Heart left ventricle (tissue), 16 donors: ENCODE data around the gene ZNF771. TPM values are rescaled to one million over a fixed set of nuclear protein-coding genes. Genes with fewer than 3 reads are reported as not detected.
A peak's percentile ranks its signal among the peaks of the same experiment; 100 is the strongest.
"Not testable (repeated sequence)": the region's sequence is repeated elsewhere in the genome, so short reads cannot be mapped to it uniquely, and the experiment has no call there.

Experiments used
- ATAC-seq, 4 donors: fragments of 200-7000 bp; cut with Tn5 transposase; one replicate each; pipeline ENCODE4 v1.9.1; 2020 to 2022; ENCODE audit warnings: moderate library complexity in 4 of 4, mild to moderate bottlenecking in 3 of 4, moderate number of reproducible peaks in 1 of 4
- DNase-seq, 5 donors: peaks; one replicate each; pipeline ENCODE4 v3.0.0-alpha.2; 2020
- H3K27ac ChIP-seq, 12 donors: fragments of 200-600 bp; sonication (generic) in 4 of 12; one replicate each; pipeline versions ENCODE4 v1.5.0 to v1.8.0; 2016 to 2022; ENCODE audit warnings: mild to moderate bottlenecking in 2 of 12
- H3K27me3 ChIP-seq, 9 donors: fragments of 200-600 bp; sonication (generic) in 2 of 9; one replicate each; pipeline versions ENCODE4 v1.5.1 to v1.8.0; 2016 to 2022; ENCODE audit warnings: mild to moderate bottlenecking in 3 of 9
- H3K36me3 ChIP-seq, 9 donors: fragments of 200-600 bp; sonication (generic) in 2 of 9; one replicate each; pipeline versions ENCODE4 v1.5.0 to v1.8.0; 2018 to 2022; ENCODE audit warnings: mild to moderate bottlenecking in 2 of 9
- H3K4me1 ChIP-seq, 12 donors: fragments of 200-600 bp; sonication (generic) in 4 of 12; one replicate each; pipeline versions ENCODE4 v1.5.0 to v1.8.0; 2016 to 2022; ENCODE audit warnings: mild to moderate bottlenecking in 3 of 12
- H3K4me3 ChIP-seq, 12 donors: fragments of 200-600 bp; sonication (generic) in 4 of 12; one replicate each; pipeline versions ENCODE4 v1.5.0 to v1.8.0; 2017 to 2022; ENCODE audit warnings: mild to moderate bottlenecking in 9 of 12, moderate library complexity in 4 of 12
- H3K9me3 ChIP-seq, 12 donors: fragments of 200-600 bp; sonication (generic) in 4 of 12; one replicate each; pipeline versions ENCODE4 v1.5.0 to v1.8.0; 2016 to 2022; ENCODE audit warnings: mild to moderate bottlenecking in 1 of 12
- POLR2A ChIP-seq, 2 donors: fragments of 450-650 bp; IDR thresholded peaks; one replicate each; pipeline ENCODE4 v1.6.1; 2017; ENCODE audit warnings: antibody characterized with exemption in 2 of 2, mild to moderate bottlenecking in 2 of 2, moderate library complexity in 2 of 2
- WGBS, 4 donors: extraction: QIAGEN DNeasy Blood & Tissue Kit in 2 of 4; methylation state at CpG; one replicate each; pipeline versions ENCODE4 v1.1.5 to v1.1.7; 2013 to 2018; 5-methylcytosine and 5-hydroxymethylcytosine counted together
- intact Hi-C, 10 donors: fragments of 100-400 bp; cut with DNase I; formaldehyde crosslinking; loops; one replicate each; pipeline versions ENCODE4 v1.11.1 to v1.14.2; 2022
- polyA plus RNA-seq, 2 donors: library from polyadenylated mRNA; stranded (reverse); fragments of 200-250 nt; gene quantifications; one replicate each; pipeline ENCODE4 v1.2.3, GENCODE V29; 2013
- total RNA-seq, 9 donors: library from RNA; depleted of rRNA in 2 of 9; stranded (reverse); fragments of >200 nt in 2 of 9; fragmentation: NEBNext Ultra II Directional in 3 of 9; extraction: Animal tissue kit (Norgen Biotek cat#: 25700) in 3 of 9; gene quantifications; one replicate each; pipeline versions ENCODE4 v1.1.0 to v1.2.4, GENCODE V29; 2016 to 2023
- TF ChIP-seq, protein P1 (sequence below), 12 donors: fragments of 200-600 bp; sonication (generic) in 4 of 12; IDR thresholded peaks; one replicate each; pipeline versions ENCODE4 v1.5.0 to v1.8.0; 2018 to 2022; ENCODE audit warnings: antibody characterized with exemption in 12 of 12, mild to moderate bottlenecking in 5 of 12
- donor health status: ischemic (EF 13 %, LVEDD 7.1; RV severe dilation, severe dysfunction).
- donor health status: healthy with polysubstance abuse.
- donor health status: DM: no; HTN: yes; CAD: no.
- donor health status: DM: no; HTN: no; CAD: no.
- donor health status: ischemic (EF 25% LVEDD 6.9; RV normal size, moderate dysfunction).
- donor health status: ischemic (EF 25% LVEDD 5.7; RV mildly dilated, moderate dysfunction).
- donor health status: healthy.
- donor health status: DM: yes; HTN: yes; CAD: no.
- donor health status: ischemic (EF 35%, LVEDD 5.7; RV mildly dilated, moderate dysfunction).
- donor health status: nonischemic (EF 11% LVEDD 7.7; RV severe dilation, severe dysfunction).
- donor health status: DM: yes; HTN: yes; CAD: no.
- donor health status: PGD.
- donor health status: ischemic (EF 29% LVEDD 5.4; RV normal size, mild dysfunction).
- donor health status: nonischemic (EF 23%, LVEDD 6.1; RV moderate dilation, normal function).

Gene ZNF771
- total and polyA plus RNA-seq, 11 donors, result 4.4 to 18.8 (median 6.8) TPM

DNA sequence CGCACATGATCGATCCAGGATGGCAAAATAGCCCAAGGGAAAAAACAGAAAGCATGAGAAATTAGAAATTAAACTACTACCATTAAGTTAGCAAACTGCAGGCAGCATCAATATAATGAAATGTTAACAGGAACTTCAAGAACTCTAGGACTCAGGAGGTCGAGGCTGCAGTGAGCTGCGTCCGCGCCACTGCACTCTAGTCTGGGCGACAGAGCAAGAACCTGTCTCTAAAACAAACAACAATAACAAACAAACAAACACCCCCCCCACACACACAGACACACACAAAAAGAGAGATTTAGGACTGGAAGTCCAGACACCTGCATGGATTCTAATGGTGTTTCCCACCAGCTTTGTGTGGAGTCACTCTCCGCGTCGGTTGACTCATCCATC, 38.8 kb downstream of the ZNF771 start:
- Histone ChIP-seq H3K4me3 (peak overlapping the region; percentile 72 to 97 (median 86)), H3K9me3 (no peaks in the 10 kb centered on the region), H3K27ac (peak overlapping the region in 11 of 12 donors; percentile 91 to 100 (median 97)), H3K36me3 (peaks cover 0 to 23% (median 6%) of the 10 kb centered on the region in 9 donors), H3K27me3 (no peaks in the 10 kb centered on the region), H3K4me1 (peaks cover 0 to 41% (median 17%) of the 10 kb centered on the region in 12 donors)
- ATAC-seq, result no peak
- intact Hi-C loops, result loop anchor here (5.0 to 10.0 kb wide), 5 partner anchors 81 to 171 kb away; partner anchors contain the start of genes ZNF768 (in 7 of the 10) and ZNF689 (in 3 of the 10)
- 74 to 81% (median 78%) methylated on average over 10 of the region's 10 CpGs for WGBS, 4 donors
- DNase-seq, result no peak
- TF ChIP-seq, protein P1, sequence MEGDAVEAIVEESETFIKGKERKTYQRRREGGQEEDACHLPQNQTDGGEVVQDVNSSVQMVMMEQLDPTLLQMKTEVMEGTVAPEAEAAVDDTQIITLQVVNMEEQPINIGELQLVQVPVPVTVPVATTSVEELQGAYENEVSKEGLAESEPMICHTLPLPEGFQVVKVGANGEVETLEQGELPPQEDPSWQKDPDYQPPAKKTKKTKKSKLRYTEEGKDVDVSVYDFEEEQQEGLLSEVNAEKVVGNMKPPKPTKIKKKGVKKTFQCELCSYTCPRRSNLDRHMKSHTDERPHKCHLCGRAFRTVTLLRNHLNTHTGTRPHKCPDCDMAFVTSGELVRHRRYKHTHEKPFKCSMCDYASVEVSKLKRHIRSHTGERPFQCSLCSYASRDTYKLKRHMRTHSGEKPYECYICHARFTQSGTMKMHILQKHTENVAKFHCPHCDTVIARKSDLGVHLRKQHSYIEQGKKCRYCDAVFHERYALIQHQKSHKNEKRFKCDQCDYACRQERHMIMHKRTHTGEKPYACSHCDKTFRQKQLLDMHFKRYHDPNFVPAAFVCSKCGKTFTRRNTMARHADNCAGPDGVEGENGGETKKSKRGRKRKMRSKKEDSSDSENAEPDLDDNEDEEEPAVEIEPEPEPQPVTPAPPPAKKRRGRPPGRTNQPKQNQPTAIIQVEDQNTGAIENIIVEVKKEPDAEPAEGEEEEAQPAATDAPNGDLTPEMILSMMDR (IDR thresholded peaks at IDR 0.05), result no peak
- no peak for TF ChIP-seq POLR2A (IDR thresholded peaks at IDR 0.05)

DNA sequence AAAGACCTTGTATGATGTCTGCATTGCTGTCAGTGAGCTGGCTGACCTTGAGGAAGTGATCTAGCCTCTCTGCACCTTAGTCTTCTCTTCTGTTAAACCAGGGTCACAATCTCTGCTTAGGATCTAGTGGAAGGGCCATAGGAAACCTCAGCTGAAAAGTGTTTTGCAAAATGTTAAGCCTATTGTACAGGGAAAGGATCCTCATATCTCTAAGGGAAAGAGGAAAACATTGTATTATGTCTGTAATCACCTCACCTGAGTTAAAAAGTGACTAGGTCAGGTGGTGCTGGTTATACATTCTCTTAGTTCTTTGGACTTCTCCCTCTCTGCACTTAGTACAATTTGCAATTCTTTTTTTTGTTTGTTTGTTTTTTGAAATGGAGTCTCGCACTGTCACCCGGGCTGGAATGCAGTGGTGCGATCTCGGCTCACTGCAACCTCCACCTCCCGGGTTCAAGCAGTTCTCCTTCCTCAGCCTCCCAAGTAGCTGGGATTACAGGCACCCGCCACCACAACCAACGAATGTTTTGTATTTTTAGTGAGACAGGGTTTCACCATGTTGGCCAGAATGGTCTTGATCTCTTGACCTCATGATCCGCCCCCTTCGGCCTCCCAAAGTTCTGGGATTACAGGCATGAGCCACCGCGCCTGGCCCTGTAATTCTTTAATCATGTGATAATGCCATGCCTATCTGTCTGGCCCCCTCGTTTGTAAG, 40.3 kb downstream of the ZNF771 start:
- no peak for ATAC-seq
- Histone ChIP-seq H3K9me3 (no peaks in the 10 kb centered on the region), H3K4me3 (no peak overlapping the region), H3K4me1 (peaks cover 0 to 41% (median 17%) of the 10 kb centered on the region in 12 donors), H3K27me3 (no peaks in the 10 kb centered on the region), H3K27ac (no peak overlapping the region), H3K36me3 (peaks cover 0 to 19% (median 6%) of the 10 kb centered on the region in 9 donors)
- no peak for DNase-seq
- 87 to 89% (median 88%) methylated on average over 12 of the region's 12 CpGs for WGBS, 4 donors
- intact Hi-C loops, result loop anchor here (2.0 to 10.0 kb wide), 6 partner anchors 79 to 170 kb away; partner anchors contain the start of genes ZNF768 (in 8 of the 10) and ZNF689 (in 3 of the 10)
- TF ChIP-seq, protein P1 (IDR thresholded peaks at IDR 0.05), result no peak
- TF ChIP-seq POLR2A (IDR thresholded peaks at IDR 0.05), result no peak

DNA sequence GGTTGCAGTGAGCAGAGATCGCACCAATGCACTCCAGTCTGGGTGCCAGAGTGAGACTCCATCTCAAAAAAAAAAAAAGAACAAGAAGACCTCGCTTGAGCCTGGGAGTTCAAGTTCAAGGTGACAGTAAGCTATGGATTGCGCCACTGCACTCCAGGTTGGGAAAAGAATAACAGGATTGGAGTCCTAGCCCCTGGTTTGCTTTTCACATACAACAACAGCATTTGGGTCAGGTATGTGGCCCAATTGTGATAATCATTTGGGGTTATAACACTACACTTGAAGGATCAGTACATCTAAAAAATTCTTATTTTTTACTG, 41.7 kb downstream of the ZNF771 start:
- H3K36me3 ChIP-seq, result peaks cover 0 to 6% (median 0%) of the 10 kb centered on the region in 9 donors
- H3K9me3 ChIP-seq, result no peaks in the 10 kb centered on the region
- H3K4me1 ChIP-seq, result peaks cover 0 to 30% (median 10%) of the 10 kb centered on the region in 12 donors
- TF ChIP-seq POLR2A (IDR thresholded peaks at IDR 0.05), result no peak
- TF ChIP-seq, protein P1 (IDR thresholded peaks at IDR 0.05), result no peak
- no peak for ATAC-seq
- DNase-seq, result no peak
- H3K27me3 ChIP-seq, result no peaks in the 10 kb centered on the region
- intact Hi-C loops, result loop anchor here (2.0 to 10.0 kb wide), 6 partner anchors 78 to 168 kb away; partner anchors contain the start of genes ZNF768 (in 8 of the 10) and ZNF689 (in 3 of the 10)
- 84 to 90% (median 88%) methylated on average over 3 of the region's 3 CpGs for WGBS, 4 donors
- no peak overlapping the region for H3K4me3 ChIP-seq
- no peak overlapping the region for H3K27ac ChIP-seq

DNA sequence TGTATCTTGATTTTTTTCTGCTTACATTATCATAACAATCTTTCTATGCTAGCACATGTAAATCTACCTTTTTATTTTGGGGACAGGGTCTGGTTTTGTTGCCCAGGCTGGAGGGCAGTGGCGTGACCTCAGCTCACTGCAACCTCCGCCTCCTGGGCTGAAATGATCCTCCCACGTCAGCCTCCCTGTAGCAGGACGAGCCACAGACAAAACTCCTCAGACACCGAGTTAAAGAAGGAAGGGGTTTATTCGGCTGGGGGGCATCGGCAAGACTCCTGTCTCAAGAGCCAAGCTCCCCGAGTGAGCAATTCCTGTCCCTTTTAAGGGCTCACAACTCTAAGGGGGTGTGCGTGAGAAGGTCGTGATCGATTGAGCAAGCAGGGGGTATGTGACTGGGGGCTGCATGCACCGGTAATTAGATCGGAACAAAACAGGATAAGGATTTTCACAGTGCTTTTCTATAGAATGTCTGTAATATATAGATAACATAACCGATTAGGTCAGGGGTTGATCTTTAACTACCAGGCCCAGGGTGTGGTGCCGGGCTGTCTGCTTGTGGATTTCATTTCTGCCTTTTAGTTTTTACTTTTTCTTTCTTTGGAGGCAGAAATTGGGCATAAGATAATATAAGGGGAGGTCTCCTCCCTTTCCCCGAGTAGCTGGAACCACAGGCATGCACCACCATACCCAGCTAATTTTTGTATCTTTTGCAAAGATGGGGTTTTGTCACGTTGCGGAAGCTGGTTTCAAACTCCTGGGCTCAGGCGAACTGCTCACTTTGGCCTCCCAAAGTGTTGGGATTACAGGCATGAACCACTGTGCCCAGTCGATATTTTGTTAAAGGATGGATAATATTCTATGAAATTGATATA, 45.5 kb downstream of the ZNF771 start:
- intact Hi-C loops, H3K36me3 ChIP-seq, ATAC-seq: not testable (repeated sequence)

More for the DNA sequence above, 45.5 kb downstream of the ZNF771 start:
- H3K4me1 ChIP-seq, result peaks cover 0 to 14% (median 0%) of the 10 kb centered on the region in 12 donors
- not testable (repeated sequence) for H3K27ac ChIP-seq, H3K4me3 ChIP-seq, DNase-seq, H3K9me3 ChIP-seq, H3K27me3 ChIP-seq
- WGBS, 4 donors, result 69 to 76% (median 75%) methylated on average over 20 of the region's 20 CpGs
